Astrocyte (in vitro differentiated cells and primary cell): ENCODE measurements around the gene SHCBP1. TPM values are rescaled to one million over a fixed set of nuclear protein-coding genes. Genes with fewer than 3 reads are reported as not detected.

Experiments used
- DNase-seq: peaks from one replicate; pipeline ENCODE4 v3.0.0-alpha.2; 2010; ENCODE audit warnings: low read depth
- FAIRE-seq: peaks from 2 replicates; lab custom pipeline; 2011; peaks lifted over from hg19 to GRCh38; lab: Jason Lieb, UNC
- H2AFZ ChIP-seq: 2 replicates; pipeline ENCODE4 v1.6.0; 2012; ENCODE audit warnings: low read depth, low read length, inconsistent platforms
- H3K27ac ChIP-seq: 2 replicates; pipeline ENCODE4 v1.5.1; 2011; ENCODE audit warnings: low read depth, low read length, inconsistent platforms
- H3K27me3 ChIP-seq: 2 replicates; pipeline ENCODE4 v1.6.0; 2011; ENCODE audit warnings: low read length, inconsistent platforms; ENCODE audit not compliant: insufficient read depth
- H3K36me3 ChIP-seq: 2 replicates; pipeline ENCODE4 v1.5.1; 2011; ENCODE audit warnings: low read length, inconsistent platforms; ENCODE audit not compliant: insufficient read depth
- H3K4me1 ChIP-seq: 2 replicates; pipeline ENCODE4 v1.5.1; 2011; ENCODE audit warnings: low read length, inconsistent platforms; ENCODE audit not compliant: insufficient read depth
- H3K4me2 ChIP-seq: 2 replicates; pipeline ENCODE4 v1.6.0; 2012; ENCODE audit warnings: low read length, inconsistent platforms
- H3K4me3 ChIP-seq: 2 replicates; pipeline ENCODE4 v1.5.1; 2011; ENCODE audit warnings: low read depth, mild to moderate bottlenecking, low read length, inconsistent platforms; ENCODE audit not compliant: insufficient read depth
- H3K79me2 ChIP-seq: 2 replicates; pipeline ENCODE4 v1.6.0; 2012; ENCODE audit warnings: mild to moderate bottlenecking, low read length, inconsistent platforms; ENCODE audit not compliant: insufficient read depth
- H3K9ac ChIP-seq: 2 replicates; pipeline ENCODE4 v1.6.0; 2012; ENCODE audit warnings: mild to moderate bottlenecking, low read length, inconsistent platforms
- H3K9me3 ChIP-seq: 2 replicates; pipeline ENCODE4 v1.5.1; 2012; ENCODE audit warnings: low read depth, mild to moderate bottlenecking, low read length, inconsistent platforms; ENCODE audit not compliant: insufficient read depth
- H4K20me1 ChIP-seq: 2 replicates; pipeline ENCODE4 v1.6.0; 2012; ENCODE audit warnings: low read length, inconsistent platforms; ENCODE audit not compliant: insufficient read depth
- H3K27ac Mint-ChIP-seq: one replicate; pipeline ENCODE4 v1.8.0; 2021; ENCODE audit warnings: mild to moderate bottlenecking, mixed read lengths; ENCODE audit not compliant: unreplicated experiment
- H3K27me3 Mint-ChIP-seq: one replicate; pipeline ENCODE4 v1.8.0; 2021; ENCODE audit warnings: low read depth, mixed read lengths; ENCODE audit not compliant: unreplicated experiment
- H3K36me3 Mint-ChIP-seq: one replicate; pipeline ENCODE4 v1.8.0; 2021; ENCODE audit warnings: low read depth, mixed read lengths; ENCODE audit not compliant: unreplicated experiment
- H3K4me1 Mint-ChIP-seq: one replicate; pipeline ENCODE4 v1.8.0; 2021; ENCODE audit warnings: low read depth, mixed read lengths; ENCODE audit not compliant: unreplicated experiment
- H3K4me3 Mint-ChIP-seq: one replicate; pipeline ENCODE4 v1.8.0; 2021; ENCODE audit warnings: mild to moderate bottlenecking, moderate library complexity, mixed read lengths; ENCODE audit not compliant: unreplicated experiment
- H3K9me3 Mint-ChIP-seq: one replicate; pipeline ENCODE4 v1.8.0; 2021; ENCODE audit warnings: mild to moderate bottlenecking, mixed read lengths; ENCODE audit not compliant: unreplicated experiment
- EZH2 ChIP-seq: IDR thresholded peaks from 2 replicates; pipeline ENCODE4 v1.6.1; 2012; ENCODE audit warnings: mild to moderate bottlenecking, low read length, inconsistent platforms; ENCODE audit not compliant: insufficient read depth
- total RNA-seq: library from RNA; stranded (reverse); gene quantifications from 2 replicates; pipeline ENCODE4 v1.2.1, GENCODE V29; 2021
- TF ChIP-seq, protein P1 (sequence below): IDR thresholded peaks from 2 replicates; pipeline ENCODE4 v1.5.1; 2011; ENCODE audit warnings: low read depth, mild to moderate bottlenecking, inconsistent platforms, low read length, moderate library complexity; ENCODE audit not compliant: insufficient read depth

Gene SHCBP1
- total RNA-seq, 1 donor from 2014 or later = 3.4 TPM

DNA sequence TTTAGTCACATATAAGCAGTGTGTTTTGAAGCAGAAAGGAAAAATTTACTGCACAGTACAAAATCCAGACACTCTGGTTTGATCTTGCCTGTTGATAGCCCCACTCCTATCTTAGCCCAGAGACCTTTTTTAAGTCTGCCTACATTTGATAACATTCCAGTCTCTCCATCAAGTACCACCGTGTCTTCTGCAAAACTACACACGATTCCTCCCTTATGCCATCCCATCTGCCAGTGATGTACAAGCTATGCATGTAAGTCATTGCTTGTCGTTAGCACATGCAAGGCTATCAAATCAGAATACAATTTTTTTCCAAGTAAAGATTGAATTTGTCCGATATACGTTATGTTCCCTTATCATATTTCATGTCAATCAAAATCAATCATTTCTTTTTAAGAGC, 14.9 kb downstream of the SHCBP1 start:
- Histone ChIP-seq H3K4me3 (no peak overlapping the region), H2AFZ (no peak overlapping the region), H3K27me3 (no peaks in the 10 kb centered on the region), H3K9ac (no peak overlapping the region), H4K20me1 (no peaks in the 10 kb centered on the region), H3K79me2 (peaks cover 8% of the 10 kb centered on the region), H3K4me2 (no peak overlapping the region), H3K36me3 (peaks cover 11% of the 10 kb centered on the region), H3K27ac (no peak overlapping the region), H3K4me1 (no peaks in the 10 kb centered on the region), H3K9me3 (no peaks in the 10 kb centered on the region)
- H3K9me3 Mint-ChIP-seq = no peaks in the 10 kb centered on the region
- no peak overlapping the region for H3K27ac Mint-ChIP-seq
- no peaks in the 10 kb centered on the region for H3K36me3 Mint-ChIP-seq
- H3K27me3 Mint-ChIP-seq = no peaks in the 10 kb centered on the region
- FAIRE-seq (no peak), DNase-seq (no peak)
- H3K4me1 Mint-ChIP-seq = no peaks in the 10 kb centered on the region
- no peak for TF ChIP-seq EZH2
- TF ChIP-seq, protein P1, sequence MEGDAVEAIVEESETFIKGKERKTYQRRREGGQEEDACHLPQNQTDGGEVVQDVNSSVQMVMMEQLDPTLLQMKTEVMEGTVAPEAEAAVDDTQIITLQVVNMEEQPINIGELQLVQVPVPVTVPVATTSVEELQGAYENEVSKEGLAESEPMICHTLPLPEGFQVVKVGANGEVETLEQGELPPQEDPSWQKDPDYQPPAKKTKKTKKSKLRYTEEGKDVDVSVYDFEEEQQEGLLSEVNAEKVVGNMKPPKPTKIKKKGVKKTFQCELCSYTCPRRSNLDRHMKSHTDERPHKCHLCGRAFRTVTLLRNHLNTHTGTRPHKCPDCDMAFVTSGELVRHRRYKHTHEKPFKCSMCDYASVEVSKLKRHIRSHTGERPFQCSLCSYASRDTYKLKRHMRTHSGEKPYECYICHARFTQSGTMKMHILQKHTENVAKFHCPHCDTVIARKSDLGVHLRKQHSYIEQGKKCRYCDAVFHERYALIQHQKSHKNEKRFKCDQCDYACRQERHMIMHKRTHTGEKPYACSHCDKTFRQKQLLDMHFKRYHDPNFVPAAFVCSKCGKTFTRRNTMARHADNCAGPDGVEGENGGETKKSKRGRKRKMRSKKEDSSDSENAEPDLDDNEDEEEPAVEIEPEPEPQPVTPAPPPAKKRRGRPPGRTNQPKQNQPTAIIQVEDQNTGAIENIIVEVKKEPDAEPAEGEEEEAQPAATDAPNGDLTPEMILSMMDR = no peak
- H3K4me3 Mint-ChIP-seq = no peak overlapping the region

- Histone ChIP-seq H3K27me3 (no peaks in the 10 kb centered on the region), H3K79me2 (peaks cover 44% of the 10 kb centered on the region), H3K27ac (no peak overlapping the region)
Measured at GRCh38 chr16:46591257-46591656, 29.9 kb downstream of the SHCBP1 start.

DNA sequence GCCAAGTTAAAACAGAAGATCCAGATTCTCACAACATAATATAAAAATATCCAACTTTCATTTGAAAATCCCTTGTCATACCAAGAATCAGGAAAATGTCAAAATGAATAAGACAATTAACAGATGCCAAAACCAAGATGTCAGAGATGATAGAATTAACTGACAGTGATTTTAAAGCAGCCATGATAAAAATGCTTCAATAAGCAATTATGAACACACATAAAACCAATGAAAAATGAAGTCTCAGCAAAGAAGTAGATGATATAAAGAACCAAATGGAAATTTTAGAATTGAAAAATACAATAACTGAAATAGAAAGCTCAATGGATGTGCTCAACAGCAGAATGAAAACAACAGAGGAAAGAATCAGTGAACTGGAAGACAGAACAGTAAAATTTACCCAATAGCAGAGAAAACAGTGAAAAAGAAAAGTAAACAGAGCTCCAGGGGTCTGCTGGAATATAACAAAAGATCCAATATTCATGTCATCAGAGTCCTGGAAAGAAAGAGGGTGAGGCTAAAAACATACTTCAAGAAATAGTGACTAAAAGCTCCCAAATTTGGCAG, 35.1 kb downstream of the SHCBP1 start:
- no peaks in the 10 kb centered on the region for H4K20me1 ChIP-seq
- Mint-ChIP-seq H3K9me3 (peaks cover 3% of the 10 kb centered on the region), H3K4me3 (no peak overlapping the region), H3K27me3 (no peaks in the 10 kb centered on the region), H3K36me3 (no peaks in the 10 kb centered on the region), H3K4me1 (peaks cover 3% of the 10 kb centered on the region), H3K27ac (no peak overlapping the region)
- no peak for DNase-seq
- no peaks in the 10 kb centered on the region for H3K4me1 ChIP-seq
- FAIRE-seq = no peak
- no peak overlapping the region for H3K27ac ChIP-seq
- H3K9ac ChIP-seq = no peak overlapping the region
- H3K4me2 ChIP-seq = no peak overlapping the region
- no peaks in the 10 kb centered on the region for H3K9me3 ChIP-seq
- no peak for TF ChIP-seq EZH2
- TF ChIP-seq, protein P1 = no peak
- peaks cover 9% of the 10 kb centered on the region for H3K36me3 ChIP-seq
- no peaks in the 10 kb centered on the region for H3K27me3 ChIP-seq
- no peak overlapping the region for H2AFZ ChIP-seq
- H3K79me2 ChIP-seq = peaks cover 32% of the 10 kb centered on the region
- no peak overlapping the region for H3K4me3 ChIP-seq

More at GRCh38 chr16:46591257-46591656, 29.9 kb downstream of the SHCBP1 start:
- H3K4me3 Mint-ChIP-seq = no peak overlapping the region
- TF ChIP-seq EZH2 = no peak
- TF ChIP-seq, protein P1 = no peak
- Histone ChIP-seq H3K36me3 (peaks cover 2% of the 10 kb centered on the region), H3K4me2 (no peak overlapping the region), H3K9ac (no peak overlapping the region), H4K20me1 (no peaks in the 10 kb centered on the region), H3K9me3 (no peaks in the 10 kb centered on the region), H3K4me3 (no peak overlapping the region), H2AFZ (no peak overlapping the region), H3K4me1 (no peaks in the 10 kb centered on the region)
- DNase-seq = no peak
- H3K27me3 Mint-ChIP-seq = no peaks in the 10 kb centered on the region
- no peak for FAIRE-seq
- H3K9me3 Mint-ChIP-seq = no peaks in the 10 kb centered on the region
- no peak overlapping the region for H3K27ac Mint-ChIP-seq
- H3K36me3 Mint-ChIP-seq = no peaks in the 10 kb centered on the region
- no peaks in the 10 kb centered on the region for H3K4me1 Mint-ChIP-seq
